ENCODE data around the gene CEMIP2. TPM values are rescaled to one million over a fixed set of nuclear protein-coding genes. Genes with fewer than 3 reads are reported as not detected.

CEMIP2 gene
- total RNA-seq, 1 donor from 2014 or later = 34.4 TPM

DNA sequence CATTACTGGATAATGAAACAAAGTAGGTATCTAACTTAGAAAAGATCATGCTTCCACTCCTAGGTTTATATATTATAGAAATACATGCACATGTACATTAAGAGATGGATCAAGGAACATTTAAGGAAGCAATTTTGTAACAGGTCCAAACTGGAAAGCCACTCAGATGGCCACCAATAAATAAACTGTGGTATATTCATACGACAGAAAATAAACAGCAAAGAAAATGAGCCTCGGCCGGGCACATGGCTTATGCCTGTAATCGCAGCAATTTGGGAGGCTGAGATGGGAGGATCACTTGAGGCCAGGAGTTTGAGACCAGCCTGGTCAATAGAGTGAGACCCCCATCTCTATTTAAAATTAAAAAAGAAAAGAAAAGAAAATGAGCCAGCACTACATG lies 25.6 kb downstream of the CEMIP2 start:
- Histone ChIP-seq H3K9me3 (no peaks in the 10 kb centered on the region), H3K36me3 (peaks cover 0 to 9% of the 10 kb centered on the region in 2 donors), H3K27ac (no peak overlapping the region), H3K4me1 (peaks cover 0 to 4% of the 10 kb centered on the region in 2 donors), H3K4me3 (no peak overlapping the region), H3K27me3 (no peaks in the 10 kb centered on the region)
- TF ChIP-seq, protein P1, sequence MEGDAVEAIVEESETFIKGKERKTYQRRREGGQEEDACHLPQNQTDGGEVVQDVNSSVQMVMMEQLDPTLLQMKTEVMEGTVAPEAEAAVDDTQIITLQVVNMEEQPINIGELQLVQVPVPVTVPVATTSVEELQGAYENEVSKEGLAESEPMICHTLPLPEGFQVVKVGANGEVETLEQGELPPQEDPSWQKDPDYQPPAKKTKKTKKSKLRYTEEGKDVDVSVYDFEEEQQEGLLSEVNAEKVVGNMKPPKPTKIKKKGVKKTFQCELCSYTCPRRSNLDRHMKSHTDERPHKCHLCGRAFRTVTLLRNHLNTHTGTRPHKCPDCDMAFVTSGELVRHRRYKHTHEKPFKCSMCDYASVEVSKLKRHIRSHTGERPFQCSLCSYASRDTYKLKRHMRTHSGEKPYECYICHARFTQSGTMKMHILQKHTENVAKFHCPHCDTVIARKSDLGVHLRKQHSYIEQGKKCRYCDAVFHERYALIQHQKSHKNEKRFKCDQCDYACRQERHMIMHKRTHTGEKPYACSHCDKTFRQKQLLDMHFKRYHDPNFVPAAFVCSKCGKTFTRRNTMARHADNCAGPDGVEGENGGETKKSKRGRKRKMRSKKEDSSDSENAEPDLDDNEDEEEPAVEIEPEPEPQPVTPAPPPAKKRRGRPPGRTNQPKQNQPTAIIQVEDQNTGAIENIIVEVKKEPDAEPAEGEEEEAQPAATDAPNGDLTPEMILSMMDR (IDR thresholded peaks at IDR 0.05) = no peak
- intact Hi-C loops (cut with DNase I) = no loop called here
- DNase-seq (ENCODE audit: low spot score in 2 of 2) = no peak

GRCh38 chr9:71741926-71742648 lies 26.2 kb downstream of the CEMIP2 start:
- intact Hi-C loops (cut with DNase I) = no loop called here
- H3K4me1 ChIP-seq = peaks cover 0 to 4% of the 10 kb centered on the region in 2 donors
- TF ChIP-seq, protein P1 (IDR thresholded peaks at IDR 0.05) = no peak
- peaks cover 0 to 9% of the 10 kb centered on the region in 2 donors for H3K36me3 ChIP-seq
- H3K4me3 ChIP-seq = no peak overlapping the region
- no peak for DNase-seq (ENCODE audit: low spot score in 2 of 2)
- H3K9me3 ChIP-seq = no peaks in the 10 kb centered on the region
- H3K27ac ChIP-seq = no peak overlapping the region
- H3K27me3 ChIP-seq = no peaks in the 10 kb centered on the region

DNA sequence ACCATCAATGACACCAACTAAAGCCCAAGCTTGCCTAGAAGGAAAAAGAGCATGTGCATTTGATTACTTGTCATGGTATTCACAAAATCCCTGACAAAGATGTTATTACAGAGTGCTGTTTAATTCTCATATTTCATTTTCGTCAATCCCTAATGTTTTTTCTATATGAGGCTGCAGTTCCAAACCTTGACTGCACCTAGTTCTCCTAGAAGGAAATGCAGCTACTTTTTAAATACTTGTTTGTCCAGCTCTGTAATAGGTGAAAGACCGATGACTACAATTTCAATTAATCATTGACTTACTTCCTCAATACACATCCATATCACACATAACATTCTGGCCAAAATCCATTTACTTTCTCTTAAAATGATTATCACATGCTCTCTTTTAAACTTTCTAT lies 28.1 kb downstream of the CEMIP2 start:
- TF ChIP-seq, protein P1 (IDR thresholded peaks at IDR 0.05) = no peak
- H3K9me3 ChIP-seq = no peaks in the 10 kb centered on the region
- no peak overlapping the region for H3K27ac ChIP-seq
- intact Hi-C loops (cut with DNase I) = no loop called here
- no peaks in the 10 kb centered on the region for H3K4me1 ChIP-seq
- no peak overlapping the region for H3K4me3 ChIP-seq
- peaks cover 7 to 12% of the 10 kb centered on the region in 2 donors for H3K36me3 ChIP-seq
- no peak for DNase-seq (ENCODE audit: low spot score in 2 of 2)
- H3K27me3 ChIP-seq = no peaks in the 10 kb centered on the region

DNA sequence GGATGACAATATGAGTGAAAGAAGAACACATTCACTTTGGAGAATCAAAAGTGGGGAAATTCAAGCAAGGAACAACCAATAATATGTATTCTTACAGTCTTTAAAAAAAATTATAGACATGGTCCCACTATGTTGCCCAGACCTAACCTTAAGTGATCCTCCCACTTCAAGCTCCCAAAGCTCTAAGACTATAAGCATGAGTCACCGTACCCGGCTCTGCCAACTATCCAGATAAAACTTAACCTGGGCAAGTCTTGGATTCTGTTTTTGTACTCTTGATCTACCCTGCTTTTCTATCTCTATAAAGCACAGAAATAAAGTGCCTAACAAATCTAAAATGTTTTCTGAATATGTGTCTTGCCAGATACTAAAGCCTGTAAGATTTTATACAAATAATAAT lies 30.9 kb downstream of the CEMIP2 start:
- H3K27ac ChIP-seq = no peak overlapping the region
- DNase-seq (ENCODE audit: low spot score in 2 of 2) = no peak
- no peaks in the 10 kb centered on the region for H3K9me3 ChIP-seq
- intact Hi-C loops (cut with DNase I) = no loop called here
- H3K27me3 ChIP-seq = no peaks in the 10 kb centered on the region
- H3K4me3 ChIP-seq = no peak overlapping the region
- TF ChIP-seq, protein P1 (IDR thresholded peaks at IDR 0.05) = no peak
- no peaks in the 10 kb centered on the region for H3K4me1 ChIP-seq
- peaks cover 7 to 21% of the 10 kb centered on the region in 2 donors for H3K36me3 ChIP-seq

- H3K27ac ChIP-seq = no peak overlapping the region
- TF ChIP-seq, protein P1 (IDR thresholded peaks at IDR 0.05) = no peak
- H3K4me3 ChIP-seq = no peak overlapping the region
- no peaks in the 10 kb centered on the region for H3K9me3 ChIP-seq
- intact Hi-C loops (cut with DNase I) = no loop called here
- H3K27me3 ChIP-seq = no peaks in the 10 kb centered on the region
- H3K36me3 ChIP-seq = peaks cover 7 to 26% of the 10 kb centered on the region in 2 donors
- H3K4me1 ChIP-seq = no peaks in the 10 kb centered on the region
- no peak for DNase-seq (ENCODE audit: low spot score in 2 of 2)
Measured at GRCh38 chr9:71736236-71736635, 32.1 kb downstream of the CEMIP2 start.
